GM23338 (cell line): ENCODE data around the gene KRT78. TPM values are rescaled to one million over a fixed set of nuclear protein-coding genes. Genes with fewer than 3 reads are reported as not detected.

ENCODE experiments used
- ATAC-seq: fragments of 200-7000 bp; cut with Tn5 transposase; 3 replicates; pipeline ENCODE4 v1.9.1; 2020
- DNase-seq: peaks from one replicate; pipeline ENCODE4 v3.0.0-alpha.2; 2015; ENCODE audit warnings: low spot score
- H2AFZ ChIP-seq: fragments of 200-600 bp; sonication (generic); 2 replicates; pipeline ENCODE4 v1.8.0; 2016; ENCODE audit warnings: antibody characterized with exemption, mild to moderate bottlenecking, moderate library complexity
- H3F3A ChIP-seq: fragments of 200-600 bp; sonication (generic); replicated peaks from 2 replicates; pipeline ENCODE4 v1.8.0; 2017; ENCODE audit warnings: antibody characterized with exemption, mixed run types, low read depth
- H3K27ac ChIP-seq: fragments of 200-600 bp; sonication (generic); 2 replicates; pipeline ENCODE4 v1.6.1; 2016; ENCODE audit warnings: low read depth
- H3K27me3 ChIP-seq: fragments of 200-600 bp; sonication (generic); 2 replicates; pipeline ENCODE4 v1.8.0; 2016; ENCODE audit warnings: mild to moderate bottlenecking, mixed run types, moderate library complexity; ENCODE audit not compliant: insufficient read depth
- H3K36me3 ChIP-seq: fragments of 200-600 bp; sonication (generic); 2 replicates; pipeline ENCODE4 v1.8.0; 2016; ENCODE audit warnings: mild to moderate bottlenecking; ENCODE audit not compliant: insufficient read depth
- H3K4me1 ChIP-seq: fragments of 200-600 bp; sonication (generic); 2 replicates; pipeline ENCODE4 v1.8.0; 2016; ENCODE audit warnings: mild to moderate bottlenecking, moderate library complexity; ENCODE audit not compliant: insufficient read depth
- H3K4me2 ChIP-seq: fragments of 200-600 bp; sonication (generic); 2 replicates; pipeline ENCODE4 v1.7.1; 2017; ENCODE audit warnings: mixed run types
- H3K4me3 ChIP-seq: fragments of 200-600 bp; sonication (generic); 2 replicates; pipeline ENCODE4 v1.6.1; 2016; ENCODE audit warnings: mixed run types
- H3K79me2 ChIP-seq: fragments of 200-600 bp; sonication (generic); replicated peaks from 2 replicates; pipeline ENCODE4 v1.8.0; 2017; ENCODE audit warnings: mild to moderate bottlenecking; ENCODE audit not compliant: insufficient read depth
- H3K9me2 ChIP-seq: fragments of 200-600 bp; sonication (generic); 2 replicates; pipeline ENCODE4 v1.8.0; 2017; ENCODE audit not compliant: insufficient read depth
- H4K20me1 ChIP-seq: fragments of 200-600 bp; sonication (generic); replicated peaks from 2 replicates; pipeline ENCODE4 v1.8.0; 2017; ENCODE audit warnings: mild to moderate bottlenecking; ENCODE audit not compliant: insufficient read depth
- H3K27ac Mint-ChIP-seq: 2 replicates; pipeline ENCODE4 v1.8.0; 2020; ENCODE audit warnings: inconsistent platforms, mild to moderate bottlenecking, moderate library complexity, mixed read lengths
- H3K27me3 Mint-ChIP-seq: 3 replicates; pipeline ENCODE4 v1.8.0; 2022; ENCODE audit warnings: low read depth, mild to moderate bottlenecking, moderate library complexity, mixed read lengths, inconsistent platforms; ENCODE audit not compliant: insufficient read depth, poor library complexity
- H3K36me3 Mint-ChIP-seq: 3 replicates; pipeline ENCODE4 v1.8.0; 2021; ENCODE audit warnings: low read depth, mild to moderate bottlenecking, inconsistent platforms, moderate library complexity, mixed read lengths
- H3K4me1 Mint-ChIP-seq: 3 replicates; pipeline ENCODE4 v1.8.0; 2020; ENCODE audit warnings: mild to moderate bottlenecking, inconsistent platforms, mixed read lengths
- H3K4me3 Mint-ChIP-seq: 3 replicates; pipeline ENCODE4 v1.8.0; 2021; ENCODE audit warnings: moderate library complexity, mild to moderate bottlenecking, inconsistent platforms, mixed read lengths
- H3K9me3 Mint-ChIP-seq: 3 replicates; pipeline ENCODE4 v1.8.0; 2020; ENCODE audit warnings: moderate library complexity, mild to moderate bottlenecking, inconsistent platforms, mixed read lengths
- CREB1 ChIP-seq: fragments of 250-450 bp; sonication (Bioruptor Pico); IDR thresholded peaks from 2 replicates; pipeline ENCODE4 v1.5.0; 2020; ENCODE audit warnings: low read depth, mild to moderate bottlenecking, moderate library complexity
- EZH2 ChIP-seq: fragments of 200-600 bp; sonication (generic); IDR thresholded peaks from one replicate; pipeline ENCODE4 v1.8.0; 2017; ENCODE audit warnings: antibody characterized with exemption, mild to moderate bottlenecking, low read depth; ENCODE audit not compliant: unreplicated experiment
- EZH2phosphoT487 ChIP-seq: fragments of 200-600 bp; sonication (generic); IDR thresholded peaks from one replicate; pipeline ENCODE4 v1.8.1; 2018; ENCODE audit warnings: antibody characterized with exemption; ENCODE audit not compliant: unreplicated experiment
- JUNB ChIP-seq: IDR thresholded peaks from one replicate; pipeline ENCODE4 v1.6.1; 2016; ENCODE audit warnings: antibody characterized with exemption; ENCODE audit not compliant: unreplicated experiment
- NANOG ChIP-seq: IDR thresholded peaks from 2 replicates; pipeline ENCODE4 v1.6.1; 2016; ENCODE audit warnings: antibody characterized with exemption, borderline replicate concordance
- POLR2AphosphoS5 ChIP-seq: IDR thresholded peaks from 2 replicates; pipeline ENCODE4 v1.6.1; 2016; ENCODE audit warnings: antibody characterized with exemption, low read depth
- STAT1 ChIP-seq: IDR thresholded peaks from one replicate; pipeline ENCODE4 v1.6.1; 2016; ENCODE audit warnings: antibody characterized with exemption; ENCODE audit not compliant: unreplicated experiment
- ZNF114 ChIP-seq: fragments of 250-450 bp; sonication (Bioruptor Pico); IDR thresholded peaks from 2 replicates; pipeline ENCODE4 v1.5.0; 2020; ENCODE audit warnings: mild to moderate bottlenecking, moderate library complexity
- ZNF331 ChIP-seq: fragments of 250-450 bp; sonication (Bioruptor Pico); IDR thresholded peaks from 2 replicates; pipeline ENCODE4 v1.5.0; 2020; ENCODE audit warnings: low read depth, mild to moderate bottlenecking, moderate library complexity
- polyA plus RNA-seq: library from polyadenylated mRNA; unstranded; fragments of >200 nt; fragmentation: Nextera tagmentation; extraction: Ambion mirVana; gene quantifications from 2 replicates; pipeline ENCODE4 v1.2.1, GENCODE V29; 2016
- total RNA-seq: library from RNA; depleted of rRNA; stranded (reverse); fragments of >200 nt; shearing (Covaris generic); gene quantifications from 2 replicates; pipeline ENCODE4 v1.2.3, GENCODE V29; 2014
- TF ChIP-seq, protein P1 (sequence below): fragments of 250-450 bp; sonication (Bioruptor Pico); IDR thresholded peaks from 2 replicates; pipeline ENCODE4 v1.5.0; 2020; ENCODE audit warnings: mild to moderate bottlenecking, moderate library complexity
- TF ChIP-seq, protein P2 (sequence below): IDR thresholded peaks from one replicate; pipeline ENCODE4 v1.6.1; 2018; ENCODE audit warnings: antibody characterized with exemption; ENCODE audit not compliant: unreplicated experiment
- TF ChIP-seq, protein P3 (sequence below): IDR thresholded peaks from 2 replicates; pipeline ENCODE4 v1.6.1; 2016; ENCODE audit warnings: antibody characterized with exemption
- TF ChIP-seq, protein P4 (sequence below), 2 experiments: fragments of 200-600 bp in 1 of 2; sonication (generic) in 1 of 2; conservative IDR thresholded peaks; 2 replicates each; pipeline versions ENCODE4 v1.5.1 to v1.6.1; 2016 to 2017; ENCODE audit warnings: antibody characterized with exemption in 2 of 2, low read depth in 2 of 2, mild to moderate bottlenecking in 2 of 2, moderate library complexity in 1 of 2

Gene KRT78
- total and polyA plus RNA-seq, 2 experiments from 2014 or later = not detected

DNA sequence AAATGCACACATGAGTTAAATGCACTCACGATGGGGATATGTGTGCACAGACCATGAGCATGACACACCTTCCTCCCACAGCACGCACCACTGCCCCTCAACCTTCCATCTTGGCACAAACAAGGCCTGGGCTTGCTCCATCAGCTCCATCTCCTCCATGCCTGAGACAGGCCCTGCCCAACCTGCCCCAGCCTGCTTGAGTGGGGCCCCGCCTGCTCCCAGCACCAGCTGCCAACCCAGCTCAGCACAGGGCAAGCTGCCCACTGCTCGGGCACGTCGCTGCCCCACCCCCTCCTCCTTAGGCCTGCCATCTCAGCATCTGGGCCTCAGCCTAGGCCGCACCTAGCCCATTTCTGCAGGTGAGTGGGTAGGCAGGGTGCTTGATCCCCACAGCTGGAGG, 27.6 kb upstream of the KRT78 start:
- no peaks in the 10 kb centered on the region for H3K79me2 ChIP-seq
- ATAC-seq = no peak
- peaks cover 3% of the 10 kb centered on the region; the same call in 1 of the 2 replicates for H3F3A ChIP-seq
- Mint-ChIP-seq H3K36me3 (no peaks in the 10 kb centered on the region), H3K9me3 (no peaks in the 10 kb centered on the region), H3K4me1 (peaks cover 29% of the 10 kb centered on the region), H3K27ac (no peak overlapping the region), H3K4me3 (no peak overlapping the region), H3K27me3 (peaks cover 13% of the 10 kb centered on the region)
- no peak for DNase-seq
- no peaks in the 10 kb centered on the region for H4K20me1 ChIP-seq
- H3K4me2 ChIP-seq = no peak overlapping the region
- H3K36me3 ChIP-seq = no peaks in the 10 kb centered on the region
- H2AFZ ChIP-seq = no peak overlapping the region
- no peak for TF ChIP-seq JUNB
- TF ChIP-seq NANOG = no peak
- TF ChIP-seq EZH2 = no peak
- TF ChIP-seq, protein P1, sequence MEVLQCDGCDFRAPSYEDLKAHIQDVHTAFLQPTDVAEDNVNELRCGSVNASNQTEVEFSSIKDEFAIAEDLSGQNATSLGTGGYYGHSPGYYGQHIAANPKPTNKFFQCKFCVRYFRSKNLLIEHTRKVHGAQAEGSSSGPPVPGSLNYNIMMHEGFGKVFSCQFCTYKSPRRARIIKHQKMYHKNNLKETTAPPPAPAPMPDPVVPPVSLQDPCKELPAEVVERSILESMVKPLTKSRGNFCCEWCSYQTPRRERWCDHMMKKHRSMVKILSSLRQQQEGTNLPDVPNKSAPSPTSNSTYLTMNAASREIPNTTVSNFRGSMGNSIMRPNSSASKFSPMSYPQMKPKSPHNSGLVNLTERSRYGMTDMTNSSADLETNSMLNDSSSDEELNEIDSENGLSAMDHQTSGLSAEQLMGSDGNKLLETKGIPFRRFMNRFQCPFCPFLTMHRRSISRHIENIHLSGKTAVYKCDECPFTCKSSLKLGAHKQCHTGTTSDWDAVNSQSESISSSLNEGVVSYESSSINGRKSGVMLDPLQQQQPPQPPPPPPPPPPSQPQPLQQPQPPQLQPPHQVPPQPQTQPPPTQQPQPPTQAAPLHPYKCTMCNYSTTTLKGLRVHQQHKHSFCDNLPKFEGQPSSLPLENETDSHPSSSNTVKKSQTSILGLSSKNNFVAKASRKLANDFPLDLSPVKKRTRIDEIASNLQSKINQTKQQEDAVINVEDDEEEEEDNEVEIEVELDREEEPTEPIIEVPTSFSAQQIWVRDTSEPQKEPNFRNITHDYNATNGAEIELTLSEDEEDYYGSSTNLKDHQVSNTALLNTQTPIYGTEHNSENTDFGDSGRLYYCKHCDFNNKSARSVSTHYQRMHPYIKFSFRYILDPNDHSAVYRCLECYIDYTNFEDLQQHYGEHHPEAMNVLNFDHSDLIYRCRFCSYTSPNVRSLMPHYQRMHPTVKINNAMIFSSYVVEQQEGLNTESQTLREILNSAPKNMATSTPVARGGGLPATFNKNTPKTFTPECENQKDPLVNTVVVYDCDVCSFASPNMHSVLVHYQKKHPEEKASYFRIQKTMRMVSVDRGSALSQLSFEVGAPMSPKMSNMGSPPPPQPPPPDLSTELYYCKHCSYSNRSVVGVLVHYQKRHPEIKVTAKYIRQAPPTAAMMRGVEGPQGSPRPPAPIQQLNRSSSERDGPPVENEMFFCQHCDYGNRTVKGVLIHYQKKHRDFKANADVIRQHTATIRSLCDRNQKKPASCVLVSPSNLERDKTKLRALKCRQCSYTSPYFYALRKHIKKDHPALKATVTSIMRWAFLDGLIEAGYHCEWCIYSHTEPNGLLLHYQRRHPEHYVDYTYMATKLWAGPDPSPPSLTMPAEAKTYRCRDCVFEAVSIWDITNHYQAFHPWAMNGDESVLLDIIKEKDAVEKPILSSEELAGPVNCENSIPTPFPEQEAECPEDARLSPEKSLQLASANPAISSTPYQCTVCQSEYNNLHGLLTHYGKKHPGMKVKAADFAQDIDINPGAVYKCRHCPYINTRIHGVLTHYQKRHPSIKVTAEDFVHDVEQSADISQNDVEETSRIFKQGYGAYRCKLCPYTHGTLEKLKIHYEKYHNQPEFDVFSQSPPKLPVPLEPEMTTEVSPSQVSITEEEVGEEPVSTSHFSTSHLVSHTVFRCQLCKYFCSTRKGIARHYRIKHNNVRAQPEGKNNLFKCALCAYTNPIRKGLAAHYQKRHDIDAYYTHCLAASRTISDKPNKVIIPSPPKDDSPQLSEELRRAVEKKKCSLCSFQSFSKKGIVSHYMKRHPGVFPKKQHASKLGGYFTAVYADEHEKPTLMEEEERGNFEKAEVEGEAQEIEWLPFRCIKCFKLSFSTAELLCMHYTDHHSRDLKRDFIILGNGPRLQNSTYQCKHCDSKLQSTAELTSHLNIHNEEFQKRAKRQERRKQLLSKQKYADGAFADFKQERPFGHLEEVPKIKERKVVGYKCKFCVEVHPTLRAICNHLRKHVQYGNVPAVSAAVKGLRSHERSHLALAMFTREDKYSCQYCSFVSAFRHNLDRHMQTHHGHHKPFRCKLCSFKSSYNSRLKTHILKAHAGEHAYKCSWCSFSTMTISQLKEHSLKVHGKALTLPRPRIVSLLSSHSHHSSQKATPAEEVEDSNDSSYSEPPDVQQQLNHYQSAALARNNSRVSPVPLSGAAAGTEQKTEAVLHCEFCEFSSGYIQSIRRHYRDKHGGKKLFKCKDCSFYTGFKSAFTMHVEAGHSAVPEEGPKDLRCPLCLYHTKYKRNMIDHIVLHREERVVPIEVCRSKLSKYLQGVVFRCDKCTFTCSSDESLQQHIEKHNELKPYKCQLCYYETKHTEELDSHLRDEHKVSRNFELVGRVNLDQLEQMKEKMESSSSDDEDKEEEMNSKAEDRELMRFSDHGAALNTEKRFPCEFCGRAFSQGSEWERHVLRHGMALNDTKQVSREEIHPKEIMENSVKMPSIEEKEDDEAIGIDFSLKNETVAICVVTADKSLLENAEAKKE (CRISPR knock-in tag) = no peak
- TF ChIP-seq CREB1 (CRISPR knock-in tag) = no peak
- TF ChIP-seq, protein P2, sequence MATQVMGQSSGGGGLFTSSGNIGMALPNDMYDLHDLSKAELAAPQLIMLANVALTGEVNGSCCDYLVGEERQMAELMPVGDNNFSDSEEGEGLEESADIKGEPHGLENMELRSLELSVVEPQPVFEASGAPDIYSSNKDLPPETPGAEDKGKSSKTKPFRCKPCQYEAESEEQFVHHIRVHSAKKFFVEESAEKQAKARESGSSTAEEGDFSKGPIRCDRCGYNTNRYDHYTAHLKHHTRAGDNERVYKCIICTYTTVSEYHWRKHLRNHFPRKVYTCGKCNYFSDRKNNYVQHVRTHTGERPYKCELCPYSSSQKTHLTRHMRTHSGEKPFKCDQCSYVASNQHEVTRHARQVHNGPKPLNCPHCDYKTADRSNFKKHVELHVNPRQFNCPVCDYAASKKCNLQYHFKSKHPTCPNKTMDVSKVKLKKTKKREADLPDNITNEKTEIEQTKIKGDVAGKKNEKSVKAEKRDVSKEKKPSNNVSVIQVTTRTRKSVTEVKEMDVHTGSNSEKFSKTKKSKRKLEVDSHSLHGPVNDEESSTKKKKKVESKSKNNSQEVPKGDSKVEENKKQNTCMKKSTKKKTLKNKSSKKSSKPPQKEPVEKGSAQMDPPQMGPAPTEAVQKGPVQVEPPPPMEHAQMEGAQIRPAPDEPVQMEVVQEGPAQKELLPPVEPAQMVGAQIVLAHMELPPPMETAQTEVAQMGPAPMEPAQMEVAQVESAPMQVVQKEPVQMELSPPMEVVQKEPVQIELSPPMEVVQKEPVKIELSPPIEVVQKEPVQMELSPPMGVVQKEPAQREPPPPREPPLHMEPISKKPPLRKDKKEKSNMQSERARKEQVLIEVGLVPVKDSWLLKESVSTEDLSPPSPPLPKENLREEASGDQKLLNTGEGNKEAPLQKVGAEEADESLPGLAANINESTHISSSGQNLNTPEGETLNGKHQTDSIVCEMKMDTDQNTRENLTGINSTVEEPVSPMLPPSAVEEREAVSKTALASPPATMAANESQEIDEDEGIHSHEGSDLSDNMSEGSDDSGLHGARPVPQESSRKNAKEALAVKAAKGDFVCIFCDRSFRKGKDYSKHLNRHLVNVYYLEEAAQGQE = no peak
- TF ChIP-seq EZH2phosphoT487 = no peak
- TF ChIP-seq ZNF114 (CRISPR knock-in tag) = no peak
- no peak for TF ChIP-seq STAT1
- TF ChIP-seq, protein P3, sequence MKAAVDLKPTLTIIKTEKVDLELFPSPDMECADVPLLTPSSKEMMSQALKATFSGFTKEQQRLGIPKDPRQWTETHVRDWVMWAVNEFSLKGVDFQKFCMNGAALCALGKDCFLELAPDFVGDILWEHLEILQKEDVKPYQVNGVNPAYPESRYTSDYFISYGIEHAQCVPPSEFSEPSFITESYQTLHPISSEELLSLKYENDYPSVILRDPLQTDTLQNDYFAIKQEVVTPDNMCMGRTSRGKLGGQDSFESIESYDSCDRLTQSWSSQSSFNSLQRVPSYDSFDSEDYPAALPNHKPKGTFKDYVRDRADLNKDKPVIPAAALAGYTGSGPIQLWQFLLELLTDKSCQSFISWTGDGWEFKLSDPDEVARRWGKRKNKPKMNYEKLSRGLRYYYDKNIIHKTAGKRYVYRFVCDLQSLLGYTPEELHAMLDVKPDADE = no peak
- no peak for TF ChIP-seq ZNF331 (CRISPR knock-in tag)
- TF ChIP-seq, protein P4, sequence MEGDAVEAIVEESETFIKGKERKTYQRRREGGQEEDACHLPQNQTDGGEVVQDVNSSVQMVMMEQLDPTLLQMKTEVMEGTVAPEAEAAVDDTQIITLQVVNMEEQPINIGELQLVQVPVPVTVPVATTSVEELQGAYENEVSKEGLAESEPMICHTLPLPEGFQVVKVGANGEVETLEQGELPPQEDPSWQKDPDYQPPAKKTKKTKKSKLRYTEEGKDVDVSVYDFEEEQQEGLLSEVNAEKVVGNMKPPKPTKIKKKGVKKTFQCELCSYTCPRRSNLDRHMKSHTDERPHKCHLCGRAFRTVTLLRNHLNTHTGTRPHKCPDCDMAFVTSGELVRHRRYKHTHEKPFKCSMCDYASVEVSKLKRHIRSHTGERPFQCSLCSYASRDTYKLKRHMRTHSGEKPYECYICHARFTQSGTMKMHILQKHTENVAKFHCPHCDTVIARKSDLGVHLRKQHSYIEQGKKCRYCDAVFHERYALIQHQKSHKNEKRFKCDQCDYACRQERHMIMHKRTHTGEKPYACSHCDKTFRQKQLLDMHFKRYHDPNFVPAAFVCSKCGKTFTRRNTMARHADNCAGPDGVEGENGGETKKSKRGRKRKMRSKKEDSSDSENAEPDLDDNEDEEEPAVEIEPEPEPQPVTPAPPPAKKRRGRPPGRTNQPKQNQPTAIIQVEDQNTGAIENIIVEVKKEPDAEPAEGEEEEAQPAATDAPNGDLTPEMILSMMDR (conservative IDR thresholded peaks at IDR 0.05; ENCODE audit: low read depth in 2 of 2) = no peak
- no peak for TF ChIP-seq POLR2AphosphoS5
- peaks cover 26% of the 10 kb centered on the region for H3K27me3 ChIP-seq
- no peaks in the 10 kb centered on the region; the same call in 1 of the 2 replicates for H3K4me1 ChIP-seq
- H3K9me2 ChIP-seq = no peaks in the 10 kb centered on the region
- no peak overlapping the region for H3K4me3 ChIP-seq
- H3K27ac ChIP-seq = no peak overlapping the region
